Kasumi-1 (cell line): ENCODE results near the gene C11orf16.
"Not testable (repeated sequence)": the region's sequence is repeated elsewhere in the genome, so short reads cannot be mapped to it uniquely, and the experiment has no call there.

Experiments used
- DNase-seq, 2 experiments: peaks; one replicate each; lab custom pipeline; 2025; lab: John Stamatoyannopoulos, UW

The C11orf16 gene

GRCh38 chr11:8937159-8937558 lies 4.4 kb upstream of the C11orf16 start:
- DNase-seq, result no peak

GRCh38 chr11:8935789-8936188 lies 3.0 kb upstream of the C11orf16 start:
- DNase-seq, result not testable (repeated sequence)

GRCh38 chr11:8934742-8935488 lies 2.2 kb upstream of the C11orf16 start:
- no peak for DNase-seq

- DNase-seq, result no peak
Observed at GRCh38 chr11:8933931-8934330, 1.2 kb upstream of the C11orf16 start.

GRCh38 chr11:8930456-8931175 lies 2.1 kb downstream of the C11orf16 start:
- no peak for DNase-seq

GRCh38 chr11:8928981-8929615 lies 3.6 kb downstream of the C11orf16 start:
- DNase-seq, result no peak

- no peak for DNase-seq
Observed at GRCh38 chr11:8928205-8928604, 4.5 kb downstream of the C11orf16 start.

- DNase-seq, result no peak
Observed at GRCh38 chr11:8927233-8927632, 5.5 kb downstream of the C11orf16 start.

- DNase-seq, result no peak
Observed at GRCh38 chr11:8926236-8926635, 6.5 kb downstream of the C11orf16 start.

- DNase-seq, result no peak
Observed at GRCh38 chr11:8925711-8926110, 7.0 kb downstream of the C11orf16 start.

GRCh38 chr11:8922691-8923090 lies 10.1 kb downstream of the C11orf16 start:
- DNase-seq, result no peak

GRCh38 chr11:8917157-8917825 lies 15.5 kb downstream of the C11orf16 start:
- no peak for DNase-seq

- no peak for DNase-seq
Observed at GRCh38 chr11:8914661-8915018, 18.1 kb downstream of the C11orf16 start.

- peak; percentile 94 to 97 for DNase-seq
Observed at GRCh38 chr11:8913961-8914660, 18.6 kb downstream of the C11orf16 start.

GRCh38 chr11:8911029-8911823 lies 21.5 kb downstream of the C11orf16 start, which contains the start of gene AKIP1:
Gene AKIP1 (plus strand): TSS chr11:8911189. CDS start chr11:8911450, 261 bp downstream.
- peak; percentile 95 for DNase-seq

GRCh38 chr11:8910649-8911026 lies 22.1 kb downstream of the C11orf16 start:
- no peak for DNase-seq

- no peak for DNase-seq
Observed at GRCh38 chr11:8908099-8908498, 24.6 kb downstream of the C11orf16 start.

GRCh38 chr11:8907116-8907515 lies 25.6 kb downstream of the C11orf16 start:
- DNase-seq, result no peak

GRCh38 chr11:8905528-8906165 lies 27.1 kb downstream of the C11orf16 start:
- no peak for DNase-seq

- no peak for DNase-seq
Observed at GRCh38 chr11:8899119-8899753, 33.5 kb downstream of the C11orf16 start.
